CD4-positive, alpha-beta T cell (primary cell): ENCODE data around the gene SNTG2. TPM values are rescaled to one million over a fixed set of nuclear protein-coding genes. Genes with fewer than 3 reads are reported as not detected.

Source experiments
- ATAC-seq: fragments of 200-7000 bp; cut with Tn5 transposase; one replicate; pipeline ENCODE4 v1.10.0; 2022; ENCODE audit warnings: mild to moderate bottlenecking; ENCODE audit not compliant: poor library complexity
- CTCF ChIA-PET: fragments of 350-600 bp; sonication (Branson Sonifier 250); formaldehyde crosslinking; loops from one replicate; lab custom pipeline; 2021; ENCODE audit warnings: antibody characterized with exemption, inconsistent platforms; lab: Charles Lee
- POLR2A ChIA-PET: fragments of 350-600 bp; sonication (Branson Sonifier 250); formaldehyde crosslinking; loops from one replicate; lab custom pipeline; 2021; ENCODE audit warnings: antibody characterized with exemption, inconsistent platforms; lab: Charles Lee
- DNase-seq, 14 experiments: peaks; one replicate each; pipeline ENCODE4 v3.0.0-alpha.2; 2013 to 2020; ENCODE audit warnings: mixed read lengths in 2 of 14
- H3K27ac ChIP-seq, 2 donors: one replicate each; pipeline versions ENCODE4 v1.5.1 to v1.7.0; 2013; ENCODE audit warnings: low read length in 2 of 2, low read depth in 1 of 2, mild to moderate bottlenecking in 1 of 2
- H3K27me3 ChIP-seq, 2 experiments: 1 replicate in 1 of 2; 2 replicates in 1 of 2; pipeline versions ENCODE4 v1.6.1 to v1.7.0; 2013; ENCODE audit warnings: low read length in 2 of 2, control low read depth in 1 of 2, mild to moderate bottlenecking in 1 of 2, moderate library complexity in 1 of 2; ENCODE audit not compliant: insufficient read depth in 2 of 2, control insufficient read depth in 1 of 2
- H3K36me3 ChIP-seq: one replicate; pipeline ENCODE4 v1.6.1; 2013; ENCODE audit warnings: low read length, control low read depth; ENCODE audit not compliant: insufficient read depth
- H3K4me1 ChIP-seq: one replicate; pipeline ENCODE4 v1.6.1; 2013; ENCODE audit warnings: low read length, control low read depth; ENCODE audit not compliant: insufficient read depth
- H3K4me3 ChIP-seq: one replicate; pipeline ENCODE4 v1.5.1; 2013; ENCODE audit warnings: mild to moderate bottlenecking, low read length, moderate library complexity
- H3K9me3 ChIP-seq, 2 experiments: 1 replicate in 1 of 2; 2 replicates in 1 of 2; pipeline versions ENCODE4 v1.6.1 to v1.7.0; 2013; ENCODE audit warnings: low read length in 2 of 2, mild to moderate bottlenecking in 2 of 2, control low read depth in 1 of 2, moderate library complexity in 1 of 2; ENCODE audit not compliant: control insufficient read depth in 1 of 2, insufficient read depth in 1 of 2
- H3K27ac Mint-ChIP-seq: one replicate; pipeline ENCODE4 v1.8.0; 2020; ENCODE audit warnings: mixed read lengths
- H3K27me3 Mint-ChIP-seq: one replicate; pipeline ENCODE4 v1.8.0; 2021; ENCODE audit warnings: mixed read lengths
- H3K36me3 Mint-ChIP-seq: one replicate; pipeline ENCODE4 v1.8.0; 2021; ENCODE audit warnings: low read depth, mixed read lengths
- H3K4me1 Mint-ChIP-seq: one replicate; pipeline ENCODE4 v1.8.0; 2021; ENCODE audit warnings: low read depth, mixed read lengths
- H3K4me3 Mint-ChIP-seq: one replicate; pipeline ENCODE4 v1.8.0; 2020; ENCODE audit warnings: mild to moderate bottlenecking, mixed read lengths
- H3K9me3 Mint-ChIP-seq: one replicate; pipeline ENCODE4 v1.8.0; 2020; ENCODE audit warnings: mixed read lengths
- intact Hi-C, 2 experiments: fragments of 100-400 bp; cut with DNase I in 1 of 2; cut with micrococcal nuclease in 1 of 2; formaldehyde crosslinking; loops; one replicate each; pipeline versions ENCODE4 v1.15.1 to v1.9.0; 2023 to 2025; cut with DNase I, micrococcal nuclease
- total RNA-seq, 174 experiments: library from RNA in 2 of 174; stranded (reverse) in 2 of 174; gene quantifications; one replicate each; pipeline ENCODE4 v1.2.3 and lab custom pipeline; 2021 to 2026
- TF ChIP-seq, protein P1 (sequence below): fragments of 200-600 bp; IDR thresholded peaks from one replicate; pipeline ENCODE4 v1.8.0; 2022; ENCODE audit warnings: antibody characterized with exemption, mild to moderate bottlenecking

The SNTG2 gene
- total RNA-seq, 2 experiments from 2014 or later: 1.1 to 1.5 TPM

DNA sequence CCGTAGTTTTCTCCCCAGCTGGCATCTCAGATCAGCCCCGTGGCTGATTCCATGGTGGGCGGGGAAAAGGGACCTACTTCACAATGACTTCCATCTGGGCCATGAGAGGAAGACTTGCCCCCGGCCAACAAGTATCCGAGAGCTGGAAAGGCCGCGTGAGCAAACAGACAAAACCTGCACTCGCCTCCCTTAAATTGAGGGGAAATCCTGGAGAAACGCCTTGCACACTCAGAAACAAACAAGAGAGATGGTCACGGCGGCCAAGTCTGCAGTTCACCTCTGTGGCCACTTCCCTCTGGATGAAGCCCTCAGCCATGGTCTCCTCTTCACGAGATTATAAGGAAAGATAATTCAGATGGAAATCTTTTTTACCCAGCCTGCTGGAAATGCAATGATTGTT, 423.2 kb downstream of the SNTG2 start:
- Histone ChIP-seq H3K4me3 (no peak overlapping the region), H3K9me3 (peaks cover 0 to 7% of the 10 kb centered on the region in 2 experiments), H3K27ac (no peak overlapping the region), H3K36me3 (no peaks in the 10 kb centered on the region), H3K4me1 (no peaks in the 10 kb centered on the region), H3K27me3 (peaks cover 0 to 5% of the 10 kb centered on the region in 2 experiments)
- Mint-ChIP-seq H3K4me1 (no peaks in the 10 kb centered on the region), H3K36me3 (no peaks in the 10 kb centered on the region), H3K27ac (no peak overlapping the region), H3K9me3 (no peaks in the 10 kb centered on the region), H3K27me3 (no peaks in the 10 kb centered on the region), H3K4me3 (no peak overlapping the region)
- TF ChIP-seq, protein P1, sequence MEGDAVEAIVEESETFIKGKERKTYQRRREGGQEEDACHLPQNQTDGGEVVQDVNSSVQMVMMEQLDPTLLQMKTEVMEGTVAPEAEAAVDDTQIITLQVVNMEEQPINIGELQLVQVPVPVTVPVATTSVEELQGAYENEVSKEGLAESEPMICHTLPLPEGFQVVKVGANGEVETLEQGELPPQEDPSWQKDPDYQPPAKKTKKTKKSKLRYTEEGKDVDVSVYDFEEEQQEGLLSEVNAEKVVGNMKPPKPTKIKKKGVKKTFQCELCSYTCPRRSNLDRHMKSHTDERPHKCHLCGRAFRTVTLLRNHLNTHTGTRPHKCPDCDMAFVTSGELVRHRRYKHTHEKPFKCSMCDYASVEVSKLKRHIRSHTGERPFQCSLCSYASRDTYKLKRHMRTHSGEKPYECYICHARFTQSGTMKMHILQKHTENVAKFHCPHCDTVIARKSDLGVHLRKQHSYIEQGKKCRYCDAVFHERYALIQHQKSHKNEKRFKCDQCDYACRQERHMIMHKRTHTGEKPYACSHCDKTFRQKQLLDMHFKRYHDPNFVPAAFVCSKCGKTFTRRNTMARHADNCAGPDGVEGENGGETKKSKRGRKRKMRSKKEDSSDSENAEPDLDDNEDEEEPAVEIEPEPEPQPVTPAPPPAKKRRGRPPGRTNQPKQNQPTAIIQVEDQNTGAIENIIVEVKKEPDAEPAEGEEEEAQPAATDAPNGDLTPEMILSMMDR: no peak
- no peak for DNase-seq
- CTCF ChIA-PET: no interaction called here
- no peak for ATAC-seq
- POLR2A ChIA-PET: no interaction called here
- intact Hi-C loops: no loop called here

DNA sequence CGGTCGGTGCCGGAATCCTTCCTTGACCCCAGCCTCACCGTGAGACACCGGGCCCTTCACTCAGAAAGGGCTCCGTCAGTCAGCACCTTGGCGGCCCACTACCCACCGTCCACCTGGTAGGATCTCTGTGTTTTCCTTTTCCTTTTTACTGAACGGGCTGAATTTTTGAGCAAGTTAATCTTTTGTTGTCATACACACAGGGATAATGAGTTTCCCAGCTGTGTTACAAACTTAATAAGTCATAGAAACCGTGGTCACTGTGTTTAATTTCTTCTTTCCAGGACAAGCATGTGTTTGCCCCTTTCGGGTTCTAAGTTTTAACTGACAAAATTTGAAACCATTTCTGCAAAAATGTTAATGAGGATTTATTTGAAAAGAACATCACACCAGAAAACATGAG, 423.6 kb downstream of the SNTG2 start:
- Histone ChIP-seq H3K4me1 (no peaks in the 10 kb centered on the region), H3K27me3 (peaks cover 0 to 5% of the 10 kb centered on the region in 2 experiments), H3K36me3 (no peaks in the 10 kb centered on the region), H3K9me3 (peaks cover 0 to 7% of the 10 kb centered on the region in 2 experiments), H3K4me3 (no peak overlapping the region), H3K27ac (no peak overlapping the region)
- TF ChIP-seq, protein P1: no peak
- Mint-ChIP-seq H3K4me3 (no peak overlapping the region), H3K27me3 (no peaks in the 10 kb centered on the region), H3K36me3 (no peaks in the 10 kb centered on the region), H3K27ac (no peak overlapping the region), H3K4me1 (no peaks in the 10 kb centered on the region), H3K9me3 (no peaks in the 10 kb centered on the region)
- ATAC-seq (no peak), DNase-seq (no peak)
- CTCF ChIA-PET: no interaction called here
- POLR2A ChIA-PET: no interaction called here
- intact Hi-C loops: no loop called here

GRCh38 chr2:1375794-1376193, 425.1 kb downstream of the SNTG2 start:
- peaks cover 0 to 5% of the 10 kb centered on the region in 2 experiments for H3K27me3 ChIP-seq
- H3K36me3 ChIP-seq: no peaks in the 10 kb centered on the region
- no peak overlapping the region for H3K4me3 ChIP-seq
- Mint-ChIP-seq H3K27ac (no peak overlapping the region), H3K4me3 (no peak overlapping the region), H3K9me3 (no peaks in the 10 kb centered on the region), H3K36me3 (no peaks in the 10 kb centered on the region), H3K27me3 (no peaks in the 10 kb centered on the region), H3K4me1 (no peaks in the 10 kb centered on the region)
- TF ChIP-seq, protein P1: no peak
- peaks cover 0 to 7% of the 10 kb centered on the region in 2 experiments for H3K9me3 ChIP-seq
- POLR2A ChIA-PET: no interaction called here
- ATAC-seq: no peak
- intact Hi-C loops: no loop called here
- DNase-seq: no peak
- CTCF ChIA-PET: no interaction called here
- H3K4me1 ChIP-seq: no peaks in the 10 kb centered on the region
- no peak overlapping the region for H3K27ac ChIP-seq
